GM12874 (cell line): ENCODE results near the gene CD4.

ENCODE experiments used
- TF ChIP-seq, protein P1 (sequence below): IDR thresholded peaks from 2 replicates; pipeline ENCODE4 v1.5.1; 2011; ENCODE audit warnings: low read depth, mild to moderate bottlenecking, control low read depth, low read length, moderate library complexity; ENCODE audit not compliant: insufficient read depth

The CD4 gene

GRCh38 chr12:6784296-6784695, 5.0 kb upstream of the CD4 start:
- TF ChIP-seq, protein P1, sequence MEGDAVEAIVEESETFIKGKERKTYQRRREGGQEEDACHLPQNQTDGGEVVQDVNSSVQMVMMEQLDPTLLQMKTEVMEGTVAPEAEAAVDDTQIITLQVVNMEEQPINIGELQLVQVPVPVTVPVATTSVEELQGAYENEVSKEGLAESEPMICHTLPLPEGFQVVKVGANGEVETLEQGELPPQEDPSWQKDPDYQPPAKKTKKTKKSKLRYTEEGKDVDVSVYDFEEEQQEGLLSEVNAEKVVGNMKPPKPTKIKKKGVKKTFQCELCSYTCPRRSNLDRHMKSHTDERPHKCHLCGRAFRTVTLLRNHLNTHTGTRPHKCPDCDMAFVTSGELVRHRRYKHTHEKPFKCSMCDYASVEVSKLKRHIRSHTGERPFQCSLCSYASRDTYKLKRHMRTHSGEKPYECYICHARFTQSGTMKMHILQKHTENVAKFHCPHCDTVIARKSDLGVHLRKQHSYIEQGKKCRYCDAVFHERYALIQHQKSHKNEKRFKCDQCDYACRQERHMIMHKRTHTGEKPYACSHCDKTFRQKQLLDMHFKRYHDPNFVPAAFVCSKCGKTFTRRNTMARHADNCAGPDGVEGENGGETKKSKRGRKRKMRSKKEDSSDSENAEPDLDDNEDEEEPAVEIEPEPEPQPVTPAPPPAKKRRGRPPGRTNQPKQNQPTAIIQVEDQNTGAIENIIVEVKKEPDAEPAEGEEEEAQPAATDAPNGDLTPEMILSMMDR = no peak

DNA sequence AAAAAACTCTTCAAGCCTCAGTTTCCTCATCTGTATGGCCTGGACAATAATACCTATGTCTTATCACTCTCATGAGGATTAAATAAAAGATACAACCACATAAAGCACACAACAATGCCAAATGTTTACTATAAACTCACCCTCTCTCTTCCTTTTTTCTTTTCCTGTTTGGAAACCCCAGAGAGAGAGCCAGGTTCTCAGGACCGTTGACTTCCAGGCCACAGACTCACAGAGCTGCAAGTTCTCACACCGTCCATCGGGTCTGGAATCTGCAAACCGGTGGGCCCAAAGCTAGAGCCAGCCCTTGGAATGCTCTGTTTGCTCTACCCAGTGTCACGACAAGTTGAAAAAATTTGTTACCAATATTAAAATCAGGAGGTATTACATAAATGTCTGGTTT, 4.6 kb upstream of the CD4 start:
- TF ChIP-seq, protein P1 = no peak

DNA sequence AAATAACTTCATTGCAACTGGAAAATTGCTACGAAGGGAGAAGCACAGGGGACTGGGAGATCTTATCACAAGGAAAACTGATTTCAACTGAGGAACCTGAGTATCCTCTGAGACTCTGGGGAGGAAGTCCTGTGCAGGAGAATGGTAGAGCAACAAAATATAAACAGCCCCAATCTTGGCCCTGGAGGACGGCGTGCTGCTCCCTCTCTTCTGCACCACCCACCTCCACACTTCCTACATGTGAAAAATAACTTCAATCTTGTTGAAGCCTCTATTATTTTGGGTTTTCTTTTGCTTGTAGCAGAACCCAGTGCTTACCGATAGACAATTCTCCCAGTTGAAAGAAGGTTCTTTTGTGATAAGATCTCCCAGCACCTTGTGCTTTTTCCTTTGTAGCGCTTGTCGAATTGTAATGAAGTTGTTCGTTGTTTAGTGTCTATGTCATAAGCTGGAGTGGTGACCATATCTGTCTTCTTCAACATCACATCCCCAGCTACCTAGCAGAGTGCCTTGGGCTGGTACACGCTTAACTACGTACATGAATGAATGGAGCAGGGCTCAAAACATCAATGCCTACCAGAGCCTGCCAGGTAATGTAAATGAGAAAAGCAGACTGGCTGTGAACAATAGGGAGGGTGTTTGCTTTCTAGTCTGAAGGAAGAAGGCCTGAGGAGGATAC, 2.8 kb upstream of the CD4 start:
- TF ChIP-seq, protein P1 = no peak

DNA sequence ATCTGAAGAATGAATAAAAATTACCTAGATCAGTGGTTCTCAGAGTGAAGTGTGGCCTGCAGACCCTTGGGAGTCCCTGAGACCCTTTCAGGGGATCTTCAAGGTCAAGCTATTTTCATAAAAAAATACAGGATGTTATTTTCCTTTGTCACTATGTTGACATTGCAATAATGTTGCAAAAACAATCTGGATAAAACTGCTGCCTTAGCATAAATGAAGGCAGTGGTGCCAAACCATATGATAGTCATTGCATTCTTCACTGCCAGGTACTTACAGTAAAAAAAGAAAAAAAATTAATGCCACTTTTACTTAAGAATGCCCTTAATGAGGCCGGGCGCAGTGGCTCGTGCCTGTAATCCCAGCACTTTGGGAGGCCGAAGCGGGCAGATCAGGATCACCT, 2.0 kb upstream of the CD4 start:
- TF ChIP-seq, protein P1 = no peak

DNA sequence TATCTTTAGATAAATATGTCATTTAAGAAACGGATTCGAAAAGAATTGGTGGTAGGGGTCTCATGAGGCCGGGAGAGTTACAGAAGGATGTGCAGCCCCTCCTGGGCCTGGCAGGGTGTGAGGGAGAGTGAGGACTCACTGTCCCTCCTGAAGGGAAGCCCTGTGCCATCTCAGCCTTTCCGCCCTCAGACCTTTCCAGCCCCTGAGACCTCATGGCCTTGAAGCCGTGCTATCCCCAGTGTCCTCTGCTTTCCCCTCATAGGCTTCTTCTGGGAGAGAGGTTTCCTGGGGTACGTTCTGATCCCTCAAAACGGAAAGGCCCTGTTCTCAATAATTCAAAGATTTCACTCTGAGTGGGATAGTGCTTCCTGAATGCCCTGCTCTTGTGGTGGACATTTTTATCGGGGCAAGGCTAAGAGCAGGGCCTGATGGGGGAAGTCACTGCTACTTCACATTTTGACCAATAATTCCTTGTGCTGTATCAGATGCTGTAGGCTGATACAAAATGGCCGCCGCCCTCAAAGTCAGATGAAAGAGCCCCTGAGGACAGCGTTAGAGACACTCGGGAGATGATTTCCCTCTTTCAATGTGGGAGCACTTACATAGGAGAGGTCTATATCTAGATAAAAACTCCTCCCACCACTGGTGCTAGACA, 1.3 kb downstream of the CD4 start:
- TF ChIP-seq, protein P1 = no peak

- TF ChIP-seq, protein P1 = no peak
Observed at GRCh38 chr12:6791931-6792520, 2.7 kb downstream of the CD4 start.

- TF ChIP-seq, protein P1 = no peak
Observed at GRCh38 chr12:6792522-6793201, 3.3 kb downstream of the CD4 start.
